Neutrophil (primary cell): Measurements from ENCODE around the gene EHD1.

Experiments used
- H3K27ac ChIP-seq: fragments of 200-600 bp; sonication (generic); 2 replicates; pipeline ENCODE4 v1.5.1; 2016; ENCODE audit warnings: mild to moderate bottlenecking, moderate library complexity
- H3K27me3 ChIP-seq: fragments of 200-600 bp; sonication (generic); 2 replicates; pipeline ENCODE4 v1.6.0; 2016; ENCODE audit warnings: mild to moderate bottlenecking
- H3K36me3 ChIP-seq: fragments of 200-600 bp; sonication (generic); 2 replicates; pipeline ENCODE4 v1.5.1; 2017
- H3K4me1 ChIP-seq, 2 experiments: fragments of 200-600 bp in 1 of 2; sonication (generic) in 1 of 2; 1 replicate in 1 of 2; 2 replicates in 1 of 2; pipeline versions ENCODE4 v1.5.1 to v1.6.1; 2013 to 2016; ENCODE audit warnings: low read depth in 1 of 2, low read length in 1 of 2, mild to moderate bottlenecking in 1 of 2, moderate library complexity in 1 of 2; ENCODE audit not compliant: control insufficient read depth in 1 of 2, insufficient read depth in 1 of 2
- H3K4me3 ChIP-seq, 2 experiments: fragments of 200-600 bp in 1 of 2; sonication (generic) in 1 of 2; 1 replicate in 1 of 2; 2 replicates in 1 of 2; pipeline ENCODE4 v1.5.1; 2013 to 2016; ENCODE audit warnings: low read depth in 1 of 2, low read length in 1 of 2, mild to moderate bottlenecking in 1 of 2, moderate library complexity in 1 of 2
- H3K9me3 ChIP-seq: fragments of 200-600 bp; sonication (generic); 2 replicates; pipeline ENCODE4 v1.5.1; 2016
- TF ChIP-seq, protein P1 (sequence below): fragments of 200-600 bp; sonication (generic); IDR thresholded peaks from 2 replicates; pipeline ENCODE4 v1.5.1; 2016; ENCODE audit warnings: antibody characterized with exemption

Gene EHD1

DNA sequence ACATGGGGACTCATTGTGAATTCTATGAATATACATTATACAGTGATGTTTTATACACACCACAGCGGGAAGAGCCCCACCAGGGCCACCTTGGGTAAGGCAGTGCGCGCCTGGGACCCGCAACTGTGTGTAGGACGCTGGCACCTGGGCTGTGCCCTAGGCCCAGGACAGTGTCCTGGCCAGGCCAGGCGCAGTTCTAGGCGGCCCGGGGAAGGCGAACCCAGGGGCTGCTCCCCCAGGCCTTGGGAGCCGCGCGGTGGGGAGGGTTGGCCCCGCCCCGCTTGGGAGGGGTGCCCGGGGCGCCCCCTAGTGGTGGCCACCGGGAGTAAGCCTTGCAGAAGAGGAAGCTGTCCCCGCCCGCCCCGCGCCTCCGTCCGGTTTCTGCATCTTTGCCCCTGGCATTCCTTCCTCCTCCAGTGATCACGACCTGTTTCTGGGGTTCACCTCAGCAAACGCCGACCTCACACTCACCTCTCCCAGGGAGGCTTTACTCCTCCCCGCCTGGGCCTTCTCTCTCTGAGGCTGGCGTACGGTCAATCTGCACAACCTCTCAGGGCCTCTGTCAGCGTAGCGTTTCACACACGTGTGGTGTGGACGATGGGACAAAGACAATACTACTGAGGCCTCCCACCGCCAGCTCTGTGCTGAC lies 9.5 kb upstream of the EHD1 start:
- Histone ChIP-seq H3K27ac (peak overlapping the region; percentile 87), H3K27me3 (no peaks in the 10 kb centered on the region), H3K4me3 (peak overlapping the region; percentile 44 to 49), H3K4me1 (peaks cover 57 to 58% of the 10 kb centered on the region in 2 experiments), H3K36me3 (no peaks in the 10 kb centered on the region), H3K9me3 (no peaks in the 10 kb centered on the region)
- TF ChIP-seq, protein P1, sequence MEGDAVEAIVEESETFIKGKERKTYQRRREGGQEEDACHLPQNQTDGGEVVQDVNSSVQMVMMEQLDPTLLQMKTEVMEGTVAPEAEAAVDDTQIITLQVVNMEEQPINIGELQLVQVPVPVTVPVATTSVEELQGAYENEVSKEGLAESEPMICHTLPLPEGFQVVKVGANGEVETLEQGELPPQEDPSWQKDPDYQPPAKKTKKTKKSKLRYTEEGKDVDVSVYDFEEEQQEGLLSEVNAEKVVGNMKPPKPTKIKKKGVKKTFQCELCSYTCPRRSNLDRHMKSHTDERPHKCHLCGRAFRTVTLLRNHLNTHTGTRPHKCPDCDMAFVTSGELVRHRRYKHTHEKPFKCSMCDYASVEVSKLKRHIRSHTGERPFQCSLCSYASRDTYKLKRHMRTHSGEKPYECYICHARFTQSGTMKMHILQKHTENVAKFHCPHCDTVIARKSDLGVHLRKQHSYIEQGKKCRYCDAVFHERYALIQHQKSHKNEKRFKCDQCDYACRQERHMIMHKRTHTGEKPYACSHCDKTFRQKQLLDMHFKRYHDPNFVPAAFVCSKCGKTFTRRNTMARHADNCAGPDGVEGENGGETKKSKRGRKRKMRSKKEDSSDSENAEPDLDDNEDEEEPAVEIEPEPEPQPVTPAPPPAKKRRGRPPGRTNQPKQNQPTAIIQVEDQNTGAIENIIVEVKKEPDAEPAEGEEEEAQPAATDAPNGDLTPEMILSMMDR = peak; percentile 99

DNA sequence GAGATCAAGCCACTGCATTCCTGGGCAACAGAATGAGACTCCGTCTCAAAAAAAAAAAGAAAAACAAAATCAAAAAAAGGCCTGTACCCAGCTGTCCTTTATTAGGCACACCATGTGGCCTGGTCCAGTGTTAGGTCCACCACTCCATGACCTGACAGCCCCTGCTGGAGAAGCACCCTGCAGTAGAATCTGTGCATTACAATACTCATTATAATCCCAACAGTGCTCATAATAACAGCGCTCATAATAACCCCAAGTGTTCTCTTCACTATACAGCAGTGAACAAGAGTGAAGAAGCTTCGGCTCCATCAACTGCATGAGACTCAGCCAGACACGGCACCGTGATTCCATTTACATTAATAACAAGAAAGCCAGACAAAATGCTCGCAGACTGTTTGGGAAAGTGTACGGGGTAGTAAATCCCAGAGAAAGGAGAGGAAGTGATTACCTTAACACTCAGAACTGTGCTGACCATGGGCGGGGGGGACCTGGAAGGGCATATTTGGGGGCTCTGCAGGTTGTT lies 8.9 kb upstream of the EHD1 start:
- peak overlapping the region; percentile 87 for H3K27ac ChIP-seq
- TF ChIP-seq, protein P1 = no peak
- H3K36me3 ChIP-seq = no peaks in the 10 kb centered on the region
- no peaks in the 10 kb centered on the region for H3K27me3 ChIP-seq
- peak overlapping the region; percentile 44 to 49 for H3K4me3 ChIP-seq
- H3K9me3 ChIP-seq = no peaks in the 10 kb centered on the region
- H3K4me1 ChIP-seq = peaks cover 51 to 52% of the 10 kb centered on the region in 2 experiments

DNA sequence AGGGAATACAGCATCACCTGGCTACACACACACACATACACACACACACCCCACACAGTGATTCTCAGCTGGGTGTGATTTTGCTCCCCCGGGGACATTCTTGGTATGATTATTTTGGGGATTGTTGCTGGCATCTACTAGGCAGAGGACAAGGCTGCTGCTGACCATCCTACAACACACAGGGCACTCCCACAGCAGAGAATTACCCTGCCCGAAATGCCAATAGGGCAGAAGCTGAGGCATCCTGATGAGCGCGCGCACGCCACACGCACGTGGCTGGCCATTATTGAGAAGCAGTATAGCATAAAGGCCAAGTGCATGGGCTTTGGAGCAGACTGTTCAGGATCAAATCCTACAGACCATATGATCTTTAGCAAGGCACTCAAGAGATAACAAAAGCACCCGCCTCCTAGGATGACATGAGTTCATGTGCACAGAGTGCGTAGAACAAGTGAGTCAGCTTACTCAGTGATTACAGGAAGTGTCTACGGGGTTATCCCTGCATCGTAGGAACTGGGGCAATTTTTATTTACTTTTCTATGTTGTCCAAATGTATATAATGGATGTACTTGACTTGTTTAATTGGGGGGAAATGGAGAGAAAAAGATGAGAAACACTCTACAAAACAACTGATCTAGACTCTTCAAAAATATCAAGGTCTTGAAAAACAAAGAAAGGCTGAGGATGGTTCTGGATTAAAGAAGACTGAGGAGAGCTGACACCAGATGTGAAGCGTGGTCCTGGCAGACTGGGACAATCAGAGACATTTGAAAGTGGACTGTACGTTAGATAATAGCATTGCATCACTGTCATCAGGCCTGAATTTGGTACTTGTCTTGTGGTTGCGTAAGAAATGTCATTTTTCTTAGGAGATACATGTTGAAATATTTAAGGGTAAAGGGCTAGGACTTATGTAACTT lies 7.2 kb upstream of the EHD1 start:
- Histone ChIP-seq H3K27me3 (no peaks in the 10 kb centered on the region), H3K36me3 (no peaks in the 10 kb centered on the region), H3K4me3 (peak overlapping the region; percentile 24 to 35), H3K27ac (peak overlapping the region; percentile 97), H3K4me1 (peaks cover 56 to 60% of the 10 kb centered on the region in 2 experiments), H3K9me3 (no peaks in the 10 kb centered on the region)
- TF ChIP-seq, protein P1 = no peak

DNA sequence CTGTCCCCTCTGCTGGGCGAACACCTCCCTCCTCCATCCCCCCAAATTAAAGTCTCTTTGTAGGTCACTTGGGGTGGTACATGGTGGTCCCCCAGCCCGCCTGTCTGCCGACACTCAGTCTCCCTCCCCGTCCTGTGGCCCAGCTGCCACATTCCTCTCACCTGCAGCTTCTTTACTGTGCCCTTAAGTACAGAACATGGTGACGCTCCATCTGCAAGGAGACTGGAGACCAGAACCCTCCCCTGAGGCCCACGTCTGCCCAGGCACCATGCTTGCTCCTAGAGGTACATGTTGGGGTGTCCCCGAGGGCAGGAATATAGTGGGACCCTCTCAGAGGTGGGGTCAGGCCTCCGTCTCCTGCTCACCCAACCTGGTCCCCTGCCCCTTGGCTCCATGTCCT lies 5.6 kb upstream of the EHD1 start:
- Histone ChIP-seq H3K4me3 (no peak overlapping the region), H3K36me3 (no peaks in the 10 kb centered on the region), H3K27me3 (no peaks in the 10 kb centered on the region), H3K27ac (peak overlapping the region; percentile 8), H3K4me1 (peaks cover 67 to 73% of the 10 kb centered on the region in 2 experiments), H3K9me3 (no peaks in the 10 kb centered on the region)
- TF ChIP-seq, protein P1 = no peak

DNA sequence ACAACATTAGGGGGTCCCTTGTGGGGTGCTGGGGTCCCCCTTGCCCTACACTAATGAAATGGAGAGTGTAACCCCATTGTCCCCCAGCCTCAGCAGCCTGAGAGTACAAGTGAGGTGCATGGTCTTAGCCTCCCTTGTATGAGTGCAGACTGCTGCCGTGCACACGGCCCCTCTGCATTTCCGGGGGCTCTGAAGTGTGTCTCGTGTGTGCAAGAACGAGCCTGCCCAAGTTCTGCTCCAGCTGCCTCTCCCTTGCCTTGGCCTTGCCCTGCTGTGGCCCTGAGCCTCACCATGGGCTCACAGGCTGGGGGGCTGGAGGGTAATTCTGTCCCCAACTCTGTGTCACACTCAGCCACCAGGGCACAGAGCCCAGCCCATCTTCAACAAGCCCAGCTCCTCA lies 5.2 kb upstream of the EHD1 start:
- Histone ChIP-seq H3K27me3 (no peaks in the 10 kb centered on the region), H3K36me3 (no peaks in the 10 kb centered on the region), H3K4me1 (peaks cover 65 to 72% of the 10 kb centered on the region in 2 experiments), H3K27ac (peak overlapping the region; percentile 8), H3K4me3 (no peak overlapping the region), H3K9me3 (no peaks in the 10 kb centered on the region)
- TF ChIP-seq, protein P1 = no peak
